ENCODE data around the gene ALDH7A1.

Gene ALDH7A1

DNA sequence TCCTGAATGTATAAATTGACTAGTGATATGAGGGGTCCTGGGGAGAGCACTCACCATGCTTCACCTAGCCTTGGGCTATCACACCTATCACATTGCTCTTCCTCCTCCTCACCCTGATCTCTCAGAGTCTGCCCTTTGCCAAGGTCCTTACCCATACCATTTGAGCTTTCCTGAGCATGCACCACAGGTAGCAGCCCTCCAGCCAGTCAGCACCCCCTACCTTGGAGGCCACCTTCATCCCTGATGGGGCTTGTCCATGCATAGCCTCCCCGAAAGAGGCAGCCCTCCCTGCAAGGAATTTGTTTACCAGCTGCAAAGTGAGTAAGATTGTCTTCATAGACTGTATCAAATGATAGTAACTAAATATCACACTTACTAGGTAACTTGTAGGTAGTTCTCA is 83.1 kb downstream of the ALDH7A1 start:
- TF ChIP-seq, protein P1, sequence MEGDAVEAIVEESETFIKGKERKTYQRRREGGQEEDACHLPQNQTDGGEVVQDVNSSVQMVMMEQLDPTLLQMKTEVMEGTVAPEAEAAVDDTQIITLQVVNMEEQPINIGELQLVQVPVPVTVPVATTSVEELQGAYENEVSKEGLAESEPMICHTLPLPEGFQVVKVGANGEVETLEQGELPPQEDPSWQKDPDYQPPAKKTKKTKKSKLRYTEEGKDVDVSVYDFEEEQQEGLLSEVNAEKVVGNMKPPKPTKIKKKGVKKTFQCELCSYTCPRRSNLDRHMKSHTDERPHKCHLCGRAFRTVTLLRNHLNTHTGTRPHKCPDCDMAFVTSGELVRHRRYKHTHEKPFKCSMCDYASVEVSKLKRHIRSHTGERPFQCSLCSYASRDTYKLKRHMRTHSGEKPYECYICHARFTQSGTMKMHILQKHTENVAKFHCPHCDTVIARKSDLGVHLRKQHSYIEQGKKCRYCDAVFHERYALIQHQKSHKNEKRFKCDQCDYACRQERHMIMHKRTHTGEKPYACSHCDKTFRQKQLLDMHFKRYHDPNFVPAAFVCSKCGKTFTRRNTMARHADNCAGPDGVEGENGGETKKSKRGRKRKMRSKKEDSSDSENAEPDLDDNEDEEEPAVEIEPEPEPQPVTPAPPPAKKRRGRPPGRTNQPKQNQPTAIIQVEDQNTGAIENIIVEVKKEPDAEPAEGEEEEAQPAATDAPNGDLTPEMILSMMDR (IDR thresholded peaks at IDR 0.05) = no peak
- no peak overlapping the region for H2AFZ ChIP-seq

DNA sequence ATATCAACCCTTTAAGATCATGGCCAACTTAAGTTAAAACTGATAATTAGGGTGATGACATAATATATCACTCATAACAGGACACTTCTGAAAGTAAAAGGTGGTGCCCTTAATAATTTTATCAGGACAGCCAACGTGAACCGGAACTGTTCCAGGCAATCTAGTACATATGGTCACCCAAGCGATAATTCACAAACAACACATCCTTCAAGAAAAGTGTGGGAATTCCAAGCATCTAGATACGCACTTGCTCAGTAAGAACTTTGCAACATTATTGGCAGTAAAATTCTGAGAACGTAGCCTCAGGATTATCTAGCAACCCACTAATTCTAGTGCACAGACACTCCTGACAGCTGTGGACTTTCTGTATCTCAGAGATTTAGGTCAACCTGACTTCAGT is 85.7 kb downstream of the ALDH7A1 start:
- Histone ChIP-seq H3K4me3 (ENCODE audit: low read depth, low read length) (no peak overlapping the region), H3K27me3 (ENCODE audit: control insufficient read depth, insufficient read depth, low read length) (no peaks in the 10 kb centered on the region), H3K4me1 (no peaks in the 10 kb centered on the region), H3K27ac (no peak overlapping the region), H3K36me3 (ENCODE audit: control insufficient read depth, insufficient read depth, low read length) (no peaks in the 10 kb centered on the region), H3K79me2 (no peaks in the 10 kb centered on the region), H3K9me3 (ENCODE audit: control insufficient read depth, low read length) (no peaks in the 10 kb centered on the region), H3K9ac (no peak overlapping the region), H3K4me2 (ENCODE audit: low read length) (no peak overlapping the region), H2AFZ (no peak overlapping the region)
- TF ChIP-seq, protein P1 (IDR thresholded peaks at IDR 0.05) = no peak

More for the DNA sequence above, 83.1 kb downstream of the ALDH7A1 start:
- no peak overlapping the region for H3K4me2 ChIP-seq (ENCODE audit: low read length)
- no peak overlapping the region for H3K27ac ChIP-seq
- H3K4me3 ChIP-seq (ENCODE audit: low read depth, low read length) = no peak overlapping the region
- no peaks in the 10 kb centered on the region for H3K36me3 ChIP-seq (ENCODE audit: control insufficient read depth, insufficient read depth, low read length)
- no peaks in the 10 kb centered on the region for H3K9me3 ChIP-seq (ENCODE audit: control insufficient read depth, low read length)
- no peaks in the 10 kb centered on the region for H3K27me3 ChIP-seq (ENCODE audit: control insufficient read depth, insufficient read depth, low read length)
- no peak overlapping the region for H3K9ac ChIP-seq
- H3K79me2 ChIP-seq = no peaks in the 10 kb centered on the region
- no peaks in the 10 kb centered on the region for H3K4me1 ChIP-seq

DNA sequence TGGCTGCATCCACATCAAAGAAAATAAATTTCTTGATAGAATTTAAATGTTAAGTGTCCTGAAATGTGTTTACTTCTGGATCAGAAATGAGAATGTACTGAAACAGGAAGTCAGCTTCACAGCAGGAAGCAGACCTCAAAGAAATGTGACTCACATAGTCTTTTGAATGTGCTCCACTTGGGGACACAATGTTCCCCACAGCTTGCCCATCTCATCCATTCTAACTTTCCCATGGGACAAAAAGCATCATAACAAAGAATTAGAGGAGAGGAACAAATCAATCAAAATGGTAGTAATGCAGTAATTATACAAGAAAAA is 86.1 kb downstream of the ALDH7A1 start:
- no peaks in the 10 kb centered on the region for H3K79me2 ChIP-seq
- TF ChIP-seq, protein P1 (IDR thresholded peaks at IDR 0.05) = no peak
- no peak overlapping the region for H3K9ac ChIP-seq
- H3K4me2 ChIP-seq (ENCODE audit: low read length) = no peak overlapping the region
- no peak overlapping the region for H2AFZ ChIP-seq
- no peaks in the 10 kb centered on the region for H3K4me1 ChIP-seq
- H3K9me3 ChIP-seq (ENCODE audit: control insufficient read depth, low read length) = no peaks in the 10 kb centered on the region
- H3K27me3 ChIP-seq (ENCODE audit: control insufficient read depth, insufficient read depth, low read length) = no peaks in the 10 kb centered on the region
- H3K4me3 ChIP-seq (ENCODE audit: low read depth, low read length) = no peak overlapping the region
- H3K36me3 ChIP-seq (ENCODE audit: control insufficient read depth, insufficient read depth, low read length) = no peaks in the 10 kb centered on the region
- no peak overlapping the region for H3K27ac ChIP-seq

DNA sequence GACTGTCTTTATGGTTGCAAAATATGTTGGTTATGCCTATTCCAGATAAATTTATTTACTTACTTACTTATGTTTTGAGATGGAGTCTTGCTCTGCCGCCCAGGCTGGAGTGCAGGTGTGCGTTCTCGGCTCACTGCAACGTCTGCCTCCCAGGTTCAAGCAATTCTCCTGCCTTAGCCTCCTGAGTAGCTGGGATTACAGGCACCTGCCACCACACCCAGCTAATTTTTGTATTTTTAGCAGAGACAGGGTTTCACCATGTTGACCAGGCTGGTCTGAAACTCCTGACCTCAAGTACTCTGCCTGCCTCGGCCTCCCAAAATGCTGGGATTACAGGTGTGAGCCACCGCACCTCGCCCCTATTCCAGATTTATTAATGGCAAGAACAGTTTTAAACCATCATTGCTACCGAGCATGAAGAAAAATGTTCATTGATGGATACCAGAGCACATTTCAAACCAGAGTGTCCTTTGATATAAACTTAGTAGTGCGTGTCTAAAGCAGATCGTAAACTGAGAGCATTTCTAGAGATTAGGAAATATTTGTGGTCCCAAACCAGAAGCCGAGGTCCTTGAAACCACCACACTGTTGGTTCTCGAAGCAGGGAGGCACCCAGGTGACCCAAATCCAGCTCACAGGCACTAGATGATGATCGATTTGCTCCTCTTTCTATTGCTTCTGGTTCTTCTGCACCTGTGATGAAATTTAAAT is 86.6 kb downstream of the ALDH7A1 start:
- H3K27me3 ChIP-seq (ENCODE audit: control insufficient read depth, insufficient read depth, low read length) = no peaks in the 10 kb centered on the region
- no peak overlapping the region for H3K9ac ChIP-seq
- no peak overlapping the region for H3K4me3 ChIP-seq (ENCODE audit: low read depth, low read length)
- no peaks in the 10 kb centered on the region for H3K4me1 ChIP-seq
- TF ChIP-seq, protein P1 (IDR thresholded peaks at IDR 0.05) = no peak
- H3K79me2 ChIP-seq = no peaks in the 10 kb centered on the region
- no peaks in the 10 kb centered on the region for H3K36me3 ChIP-seq (ENCODE audit: control insufficient read depth, insufficient read depth, low read length)
- H3K9me3 ChIP-seq (ENCODE audit: control insufficient read depth, low read length) = no peaks in the 10 kb centered on the region
- no peak overlapping the region for H3K27ac ChIP-seq
- H3K4me2 ChIP-seq (ENCODE audit: low read length) = no peak overlapping the region
- no peak overlapping the region for H2AFZ ChIP-seq

DNA sequence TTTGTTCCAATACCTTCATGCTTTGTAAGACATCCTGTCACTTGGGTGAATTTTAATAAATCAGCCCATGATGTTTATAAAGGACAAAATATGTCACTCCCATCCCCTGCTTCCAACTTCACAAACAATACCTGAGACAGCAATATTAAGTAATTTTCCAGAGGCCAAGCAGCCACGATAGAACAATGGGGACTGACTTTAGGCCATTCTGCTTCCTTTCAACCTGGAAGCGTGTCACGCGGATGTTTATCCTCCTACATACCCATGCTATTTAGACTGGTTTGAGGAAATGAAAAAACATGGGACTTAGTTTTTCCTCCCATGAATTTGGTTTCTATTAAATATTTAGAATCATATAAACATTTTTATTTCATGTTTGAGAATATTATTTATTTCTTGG is 88.9 kb downstream of the ALDH7A1 start:
- H3K79me2 ChIP-seq = no peaks in the 10 kb centered on the region
- TF ChIP-seq, protein P1 (IDR thresholded peaks at IDR 0.05) = no peak
- no peak overlapping the region for H3K27ac ChIP-seq
- H2AFZ ChIP-seq = no peak overlapping the region
- no peak overlapping the region for H3K4me3 ChIP-seq (ENCODE audit: low read depth, low read length)
- no peaks in the 10 kb centered on the region for H3K27me3 ChIP-seq (ENCODE audit: control insufficient read depth, insufficient read depth, low read length)
- H3K4me1 ChIP-seq = no peaks in the 10 kb centered on the region
- no peak overlapping the region for H3K4me2 ChIP-seq (ENCODE audit: low read length)
- H3K36me3 ChIP-seq (ENCODE audit: control insufficient read depth, insufficient read depth, low read length) = no peaks in the 10 kb centered on the region
- H3K9ac ChIP-seq = no peak overlapping the region
- H3K9me3 ChIP-seq (ENCODE audit: control insufficient read depth, low read length) = no peaks in the 10 kb centered on the region

Measured in parathyroid adenoma (tissue), 2 donors.